GM12878 (cell line): Measurements from ENCODE around the gene PCDHGB1. TPM values are rescaled to one million over a fixed set of nuclear protein-coding genes. Genes with fewer than 3 reads are reported as not detected.

Experiments
- ATF7 ChIP-seq: fragments of 450-650 bp; IDR thresholded peaks from 2 replicates; pipeline ENCODE4 v1.6.1; 2016; ENCODE audit warnings: low read depth, mild to moderate bottlenecking
- BACH1 ChIP-seq: fragments of 450-650 bp; IDR thresholded peaks from 2 replicates; pipeline ENCODE4 v1.6.1; 2017; ENCODE audit warnings: mild to moderate bottlenecking, borderline replicate concordance
- BCL3 ChIP-seq: IDR thresholded peaks from 2 replicates; pipeline ENCODE4 v1.6.1; 2011; ENCODE audit warnings: borderline replicate concordance, low read depth, mild to moderate bottlenecking, moderate library complexity, low read length; ENCODE audit not compliant: insufficient read depth, poor library complexity, severe bottlenecking
- BHLHE40 ChIP-seq, 2 experiments: fragments of 450-650 bp in 1 of 2; IDR thresholded peaks; 2 replicates each; pipeline ENCODE4 v1.6.1; 2011 to 2017; ENCODE audit warnings: low read depth in 2 of 2, borderline replicate concordance in 1 of 2, improper control_type of control experiment in 1 of 2, low read length in 1 of 2, mild to moderate bottlenecking in 1 of 2
- CREM ChIP-seq: IDR thresholded peaks from 2 replicates; pipeline ENCODE4 v1.6.1; 2014; ENCODE audit warnings: antibody characterized with exemption, low read depth
- FOXM1 ChIP-seq: IDR thresholded peaks from 2 replicates; pipeline ENCODE4 v1.6.1; 2012; ENCODE audit warnings: low read depth, mild to moderate bottlenecking, inconsistent platforms, low read length, moderate library complexity
- GATAD2B ChIP-seq: fragments of 450-650 bp; conservative IDR thresholded peaks from 2 replicates; pipeline ENCODE4 v1.6.1; 2017; ENCODE audit warnings: low read depth, mild to moderate bottlenecking, moderate library complexity
- MTA2 ChIP-seq: fragments of 450-650 bp; IDR thresholded peaks from 2 replicates; pipeline ENCODE4 v1.6.1; 2016; ENCODE audit warnings: low read depth, mild to moderate bottlenecking, moderate library complexity
- MTA3 ChIP-seq: IDR thresholded peaks from 2 replicates; pipeline ENCODE4 v1.6.1; 2012; ENCODE audit warnings: low read length, inconsistent platforms, borderline replicate concordance
- MXI1 ChIP-seq: fragments of 150-350 bp; IDR thresholded peaks from 2 replicates; pipeline ENCODE4 v1.6.1; 2011; ENCODE audit warnings: low read depth, mild to moderate bottlenecking, inconsistent platforms, low read length, improper control_type of control experiment
- NBN ChIP-seq: fragments of 450-650 bp; IDR thresholded peaks from 2 replicates; pipeline ENCODE4 v1.6.1; 2016
- NR2C1 ChIP-seq: fragments of 450-650 bp; IDR thresholded peaks from 2 replicates; pipeline ENCODE4 v1.6.1; 2017; ENCODE audit warnings: antibody characterized with exemption, mild to moderate bottlenecking, moderate library complexity
- PBX3 ChIP-seq: IDR thresholded peaks from 2 replicates; pipeline ENCODE4 v1.6.1; 2011; ENCODE audit warnings: mild to moderate bottlenecking, low read depth, low read length, moderate library complexity; ENCODE audit not compliant: insufficient replicate concordance
- POU2F2 ChIP-seq: IDR thresholded peaks from 3 replicates; pipeline ENCODE4 v1.6.1; 2011; ENCODE audit warnings: low read depth, mild to moderate bottlenecking, low read length, borderline replicate concordance
- RELB ChIP-seq: fragments of 450-650 bp; IDR thresholded peaks from 2 replicates; pipeline ENCODE4 v1.6.1; 2017; ENCODE audit warnings: low read depth, mild to moderate bottlenecking, moderate library complexity
- SMAD5 ChIP-seq: IDR thresholded peaks from 2 replicates; pipeline ENCODE4 v1.6.1; 2016; ENCODE audit warnings: antibody characterized with exemption, low read depth
- SMARCA5 ChIP-seq: fragments of 450-650 bp; IDR thresholded peaks from 2 replicates; pipeline ENCODE4 v1.6.1; 2017; ENCODE audit warnings: mild to moderate bottlenecking
- STAT1 ChIP-seq: fragments of 450-650 bp; conservative IDR thresholded peaks from 2 replicates; pipeline ENCODE4 v1.6.1; 2014; ENCODE audit warnings: antibody characterized with exemption, mild to moderate bottlenecking
- TBL1XR1 ChIP-seq: IDR thresholded peaks from 2 replicates; pipeline ENCODE4 v1.6.1; 2012; ENCODE audit warnings: low read depth, low read length, improper control_type of control experiment
- WRNIP1 ChIP-seq: IDR thresholded peaks from 2 replicates; pipeline ENCODE4 v1.6.1; 2011; ENCODE audit warnings: low read depth, low read length, improper control_type of control experiment, borderline replicate concordance
- ZBTB40 ChIP-seq: fragments of 450-650 bp; IDR thresholded peaks from 2 replicates; pipeline ENCODE4 v1.6.1; 2016; ENCODE audit warnings: mild to moderate bottlenecking, moderate library complexity, borderline replicate concordance
- polyA plus RNA-seq, 11 experiments: library from polyadenylated mRNA; depleted of rRNA in 4 of 11; unstranded in 6 of 11; stranded (reverse) in 5 of 11; fragments of >200 nt; fragmentation: Nextera tagmentation in 4 of 11; fragmentation: Illumina TruSeq in 1 of 11; extraction: Ambion mirVana in 4 of 11; extraction: Trizol in 1 of 11; gene quantifications; 1 replicate in 1 of 11; 2 replicates in 10 of 11; pipeline versions ENCODE4 v1.2.1 to v1.2.3, GENCODE V29; 2011 to 2016; ENCODE audit warnings: inconsistent platforms in 2 of 11, missing spikeins in 2 of 11, low read depth in 1 of 11
- total RNA-seq, 4 experiments: library from RNA; depleted of rRNA in 3 of 4; stranded (reverse); fragments of >200 nt in 3 of 4; fragmentation: Illumina TruSeq in 1 of 4; extraction: Trizol in 1 of 4; gene quantifications; 2 replicates each; pipeline versions ENCODE4 v1.2.1 to v1.2.3, GENCODE V29; 2013 to 2021

The PCDHGB1 gene
- total and polyA plus RNA-seq, 10 of the 15 experiments (the other 5 are each of a cell fraction or from before 2014, with no cell fraction given), result 0.04 to 0.40 (median 0.08) TPM; not detected in 2

- TF ChIP-seq BCL3, result no peak
- peak; percentile 81 for TF ChIP-seq CREM
- peak; percentile 53 for TF ChIP-seq MXI1
- peak; percentile 66 for TF ChIP-seq ZBTB40
- TF ChIP-seq GATAD2B, result peak; percentile 64
- TF ChIP-seq TBL1XR1, result no peak
- TF ChIP-seq ATF7, result 0 out of 2 replicates have a peak, but pooled peaks have one; percentile 15
- peak; percentile 88 for TF ChIP-seq SMAD5
- TF ChIP-seq BACH1, result peak; percentile 58; the same call in 1 of the 2 replicates
- TF ChIP-seq FOXM1, result 0 out of 2 replicates have a peak, but pooled peaks have one; percentile 11
- TF ChIP-seq RELB, result peak; percentile 76
- TF ChIP-seq POU2F2, result peak; percentile 62
- peak; percentile 82; the same call in 1 of the 2 replicates for TF ChIP-seq WRNIP1
- TF ChIP-seq NR2C1, result no peak
- TF ChIP-seq BHLHE40 (IDR thresholded peaks at IDR 0.05; ENCODE audit: borderline replicate concordance in 1 of 2, low read depth in 2 of 2, low read length in 1 of 2), result peak in 1 of 2 experiments; percentile 28; a peak in 1 of 4 replicates
- peak; percentile 93; the same call in 1 of the 2 replicates for TF ChIP-seq SMARCA5
- no peak for TF ChIP-seq MTA2
- TF ChIP-seq MTA3, result peak; percentile 2; the same call in 1 of the 2 replicates
- TF ChIP-seq STAT1, result peak; percentile 30; the same call in 1 of the 2 replicates
- TF ChIP-seq PBX3, result peak; percentile 97
- TF ChIP-seq NBN, result peak; percentile 57; the same call in 1 of the 2 replicates
These were observed 29.4 kb upstream of the PCDHGB1 start, which contains the start of gene TAF7 (continued) for GRCh38 chr5:141320225-141321169.
